Measurements from ENCODE around the gene TBK1.

The TBK1 gene

DNA sequence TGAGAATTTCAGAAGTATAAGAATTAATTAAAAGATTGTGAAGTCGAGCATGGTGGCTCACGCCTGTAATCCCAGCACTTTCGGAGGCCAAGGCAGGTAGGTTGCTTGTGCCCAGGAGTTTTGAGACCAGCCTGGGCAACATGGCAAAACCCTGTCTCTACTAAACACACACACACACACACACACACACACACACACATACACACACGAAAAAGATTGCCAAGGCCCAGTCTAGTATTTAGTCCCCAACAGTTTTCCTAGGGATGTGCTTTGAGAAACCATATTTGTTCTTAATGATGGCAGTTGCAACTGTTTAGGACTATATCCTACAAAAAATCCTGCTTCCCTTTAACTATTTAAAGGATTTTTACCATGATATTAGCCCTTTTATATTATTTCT is 6.0 kb downstream of the TBK1 start:
- TF ChIP-seq, protein P1, sequence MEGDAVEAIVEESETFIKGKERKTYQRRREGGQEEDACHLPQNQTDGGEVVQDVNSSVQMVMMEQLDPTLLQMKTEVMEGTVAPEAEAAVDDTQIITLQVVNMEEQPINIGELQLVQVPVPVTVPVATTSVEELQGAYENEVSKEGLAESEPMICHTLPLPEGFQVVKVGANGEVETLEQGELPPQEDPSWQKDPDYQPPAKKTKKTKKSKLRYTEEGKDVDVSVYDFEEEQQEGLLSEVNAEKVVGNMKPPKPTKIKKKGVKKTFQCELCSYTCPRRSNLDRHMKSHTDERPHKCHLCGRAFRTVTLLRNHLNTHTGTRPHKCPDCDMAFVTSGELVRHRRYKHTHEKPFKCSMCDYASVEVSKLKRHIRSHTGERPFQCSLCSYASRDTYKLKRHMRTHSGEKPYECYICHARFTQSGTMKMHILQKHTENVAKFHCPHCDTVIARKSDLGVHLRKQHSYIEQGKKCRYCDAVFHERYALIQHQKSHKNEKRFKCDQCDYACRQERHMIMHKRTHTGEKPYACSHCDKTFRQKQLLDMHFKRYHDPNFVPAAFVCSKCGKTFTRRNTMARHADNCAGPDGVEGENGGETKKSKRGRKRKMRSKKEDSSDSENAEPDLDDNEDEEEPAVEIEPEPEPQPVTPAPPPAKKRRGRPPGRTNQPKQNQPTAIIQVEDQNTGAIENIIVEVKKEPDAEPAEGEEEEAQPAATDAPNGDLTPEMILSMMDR (IDR thresholded peaks at IDR 0.05; ENCODE audit: low read depth, low read length) = no peak
- no peak overlapping the region for H3K4me3 ChIP-seq (ENCODE audit: low read depth, low read length)
- DNase-seq (ENCODE audit: low read depth, low spot score) = no peak
- in situ Hi-C loops (cut with HindIII; ENCODE audit: low sequenced_read_pairs) = no loop called here

DNA sequence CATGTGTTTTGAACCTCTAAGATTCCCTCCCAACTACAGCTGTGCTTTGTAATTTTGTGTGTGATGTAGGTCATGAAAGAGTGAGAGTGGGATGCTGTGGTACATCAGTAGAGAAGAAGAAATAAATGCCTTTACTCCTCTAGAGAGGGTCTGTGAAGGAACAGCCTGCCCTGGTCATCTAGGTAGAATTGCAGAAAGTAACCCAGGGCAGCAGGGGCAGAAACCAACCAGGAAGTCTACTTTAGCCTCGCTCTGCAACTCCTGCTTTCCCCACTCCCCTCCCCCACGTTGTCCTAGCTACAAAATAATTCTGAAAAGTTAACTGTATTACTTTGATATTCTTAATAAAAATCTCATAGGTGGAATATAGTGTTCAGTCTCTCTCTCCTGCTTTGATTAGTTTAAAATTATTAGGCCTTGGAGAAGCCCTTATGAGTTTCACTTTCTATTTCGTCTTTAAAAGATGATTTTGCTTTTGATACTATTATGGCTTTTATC is 7.5 kb downstream of the TBK1 start:
- in situ Hi-C loops (cut with HindIII; ENCODE audit: low sequenced_read_pairs) = no loop called here
- no peak for DNase-seq (ENCODE audit: low read depth, low spot score)
- no peak overlapping the region for H3K4me3 ChIP-seq (ENCODE audit: low read depth, low read length)
- TF ChIP-seq, protein P1 (IDR thresholded peaks at IDR 0.05; ENCODE audit: low read depth, low read length) = no peak

DNA sequence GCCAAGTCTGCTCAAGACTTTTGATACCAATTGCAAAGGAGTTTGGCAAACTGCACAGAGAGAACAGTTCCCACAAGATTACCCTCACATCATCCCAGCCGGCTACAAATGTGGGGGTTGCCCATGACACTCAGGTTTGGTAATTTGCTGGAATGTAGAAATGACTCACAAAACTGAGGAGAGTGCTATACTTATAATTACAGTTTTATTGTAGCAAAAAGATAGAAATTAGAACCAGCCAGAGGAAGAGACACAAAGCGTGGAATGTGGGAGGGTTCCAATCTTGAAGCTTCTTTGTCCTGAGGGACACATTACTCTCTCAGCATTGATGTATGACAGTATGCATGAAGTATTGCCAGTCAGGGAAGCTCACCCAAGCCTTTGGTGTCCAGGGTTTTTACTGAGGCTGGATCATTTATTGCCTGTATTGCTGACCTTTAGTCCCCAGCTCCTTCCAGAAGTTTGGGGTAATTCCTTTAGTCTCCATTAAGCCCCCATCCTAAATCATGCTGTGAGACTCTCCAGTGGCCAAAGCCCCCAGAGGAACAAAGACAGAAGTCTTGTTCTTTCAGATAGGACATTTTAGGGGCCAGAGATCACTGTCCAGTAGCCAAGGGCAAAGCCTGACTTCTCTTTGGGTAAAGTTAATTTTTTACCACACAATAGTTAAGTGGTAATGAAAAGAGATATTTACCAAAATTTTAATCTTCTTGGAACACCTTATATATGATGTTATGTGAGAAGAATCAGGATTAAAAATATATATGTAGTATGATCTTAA is 9.9 kb downstream of the TBK1 start:
- peak; percentile 65 for DNase-seq (ENCODE audit: low read depth, low spot score)
- TF ChIP-seq, protein P1 (IDR thresholded peaks at IDR 0.05; ENCODE audit: low read depth, low read length) = no peak
- H3K4me3 ChIP-seq (ENCODE audit: low read depth, low read length) = no peak overlapping the region
- in situ Hi-C loops (cut with HindIII; ENCODE audit: low sequenced_read_pairs) = no loop called here

DNA sequence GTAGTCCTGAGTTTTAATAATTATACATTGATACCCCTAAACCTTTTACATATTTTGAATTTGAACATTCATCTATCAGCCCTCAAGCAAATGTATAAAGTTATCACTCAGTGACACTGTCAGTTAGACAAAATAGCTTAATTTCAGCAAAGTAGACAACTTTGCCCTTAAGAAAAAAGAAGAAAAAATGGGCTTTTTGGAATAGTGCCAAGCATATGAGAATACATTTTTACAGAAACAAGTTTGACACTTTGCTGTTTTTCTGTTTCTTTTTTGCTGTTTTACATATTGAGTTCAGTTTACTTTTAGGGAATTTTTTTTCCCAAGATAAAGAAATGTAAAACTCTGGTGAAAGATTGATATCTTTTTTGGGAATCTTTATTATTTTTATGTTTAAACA is 14.3 kb downstream of the TBK1 start:
- in situ Hi-C loops (cut with HindIII; ENCODE audit: low sequenced_read_pairs) = no loop called here

DNA sequence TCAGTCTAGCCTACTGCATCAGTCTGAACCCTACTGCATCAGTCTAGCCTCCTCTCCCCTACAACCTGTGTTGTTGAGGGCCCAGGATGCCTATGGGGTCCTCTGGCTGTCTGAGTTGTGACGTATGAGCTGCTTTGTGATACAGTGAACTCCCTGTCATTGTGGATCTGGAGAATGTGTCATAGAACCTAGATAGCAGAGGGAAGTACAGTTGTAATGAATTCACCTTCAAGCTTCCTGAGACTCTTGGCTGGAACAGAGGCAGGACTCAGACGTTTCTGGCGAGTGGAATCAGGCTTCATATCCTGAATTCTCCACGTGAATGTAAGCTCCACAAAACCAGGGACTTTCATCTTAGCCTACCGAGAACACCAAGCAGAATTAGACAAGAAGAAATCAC is 17.0 kb downstream of the TBK1 start:
- in situ Hi-C loops (cut with HindIII; ENCODE audit: low sequenced_read_pairs) = no loop called here
- no peak for DNase-seq (ENCODE audit: low read depth, low spot score)
- TF ChIP-seq, protein P1 (IDR thresholded peaks at IDR 0.05; ENCODE audit: low read depth, low read length) = no peak
- H3K4me3 ChIP-seq (ENCODE audit: low read depth, low read length) = no peak overlapping the region

More for the DNA sequence above, 14.3 kb downstream of the TBK1 start:
- DNase-seq (ENCODE audit: low read depth, low spot score) = no peak
- TF ChIP-seq, protein P1 (IDR thresholded peaks at IDR 0.05; ENCODE audit: low read depth, low read length) = no peak
- no peak overlapping the region for H3K4me3 ChIP-seq (ENCODE audit: low read depth, low read length)

DNA sequence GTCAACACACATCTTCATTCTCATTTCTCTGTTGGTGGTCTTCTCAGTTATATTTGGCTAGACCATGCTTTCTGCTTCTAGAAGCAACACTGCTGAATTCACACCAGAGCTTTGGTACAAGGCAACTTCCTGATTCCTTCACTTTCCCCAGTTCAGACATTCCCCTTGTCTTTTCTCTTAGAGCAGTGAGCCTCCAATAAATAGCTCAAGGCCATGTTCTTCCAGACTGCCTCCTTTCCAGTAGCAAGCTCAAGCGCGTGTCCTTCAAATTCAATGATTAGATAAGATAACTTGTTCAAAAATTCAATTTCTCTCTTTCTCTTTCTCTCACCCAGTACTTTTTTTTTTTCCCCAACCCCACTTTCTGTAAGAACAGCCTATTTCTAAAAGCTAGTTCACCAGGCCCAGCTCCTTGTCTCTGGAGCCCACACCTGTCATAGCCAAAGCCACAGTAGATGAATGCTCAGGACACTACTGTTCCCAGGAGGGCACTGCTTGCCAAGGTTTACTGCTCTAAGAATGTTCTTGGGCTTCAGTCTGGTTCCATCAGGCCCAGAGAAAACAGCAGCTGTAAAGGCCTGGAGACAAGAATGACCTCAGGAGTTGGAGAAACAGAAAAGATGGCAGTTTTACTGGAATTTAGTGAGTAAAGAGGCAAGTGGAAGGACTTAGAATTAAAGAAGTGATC is 17.7 kb downstream of the TBK1 start:
- in situ Hi-C loops (cut with HindIII; ENCODE audit: low sequenced_read_pairs) = no loop called here
- no peak for DNase-seq (ENCODE audit: low read depth, low spot score)
- no peak overlapping the region for H3K4me3 ChIP-seq (ENCODE audit: low read depth, low read length)
- TF ChIP-seq, protein P1 (IDR thresholded peaks at IDR 0.05; ENCODE audit: low read depth, low read length) = no peak
